GM21737 (cell line): ENCODE results near the gene MOK.

Source experiments
- ATAC-seq: cut with Tn5 transposase; IDR thresholded peaks from one replicate; pipeline ENCODE4 v1.9.1; 2021; ENCODE audit warnings: mild to moderate bottlenecking, moderate library complexity; ENCODE audit not compliant: unreplicated experiment

MOK gene

GRCh38 chr14:102285106-102285505 lies 19.9 kb downstream of the MOK start:
- no peak for ATAC-seq

- ATAC-seq: no peak
Observed at GRCh38 chr14:102283631-102284129, 21.3 kb downstream of the MOK start.

- ATAC-seq: no peak
Observed at GRCh38 chr14:102282751-102283465, 22.1 kb downstream of the MOK start.

GRCh38 chr14:102280376-102280962 lies 24.5 kb downstream of the MOK start:
- ATAC-seq: no peak

- ATAC-seq: no peak
Observed at GRCh38 chr14:102279688-102280348, 25.1 kb downstream of the MOK start.

GRCh38 chr14:102279282-102279681 lies 25.7 kb downstream of the MOK start:
- ATAC-seq: no peak

- no peak for ATAC-seq
Observed at GRCh38 chr14:102278631-102278935, 26.4 kb downstream of the MOK start.

- no peak for ATAC-seq
Observed at GRCh38 chr14:102277874-102278630, 26.9 kb downstream of the MOK start.

GRCh38 chr14:102275866-102276265 lies 29.1 kb downstream of the MOK start:
- no peak for ATAC-seq

- ATAC-seq: no peak
Observed at GRCh38 chr14:102272392-102272791, 32.6 kb downstream of the MOK start.

- ATAC-seq: no peak
Observed at GRCh38 chr14:102264775-102265174, 40.2 kb downstream of the MOK start.

- no peak for ATAC-seq
Observed at GRCh38 chr14:102264355-102264754, 40.6 kb downstream of the MOK start.

- no peak for ATAC-seq
Observed at GRCh38 chr14:102262929-102263462, 42.0 kb downstream of the MOK start.

GRCh38 chr14:102258136-102258535 lies 46.8 kb downstream of the MOK start:
- no peak for ATAC-seq

- no peak for ATAC-seq
Observed at GRCh38 chr14:102256716-102257115, 48.2 kb downstream of the MOK start.

GRCh38 chr14:102255401-102256190 lies 49.4 kb downstream of the MOK start:
- no peak for ATAC-seq

- no peak for ATAC-seq
Observed at GRCh38 chr14:102252834-102253801, 51.8 kb downstream of the MOK start.

- no peak for ATAC-seq
Observed at GRCh38 chr14:102251161-102251560, 53.8 kb downstream of the MOK start.

- no peak for ATAC-seq
Observed at GRCh38 chr14:102250636-102251035, 54.3 kb downstream of the MOK start.
